NCI-H460 (cell line): ENCODE data around the gene P2RX2. TPM values are rescaled to one million over a fixed set of nuclear protein-coding genes. Genes with fewer than 3 reads are reported as not detected.

Experiments used
- DNase-seq: peaks from one replicate; pipeline ENCODE4 v3.0.0-alpha.2; 2016; ENCODE audit warnings: low read depth; ENCODE audit errors: extremely low read depth
- polyA plus RNA-seq: library from polyadenylated mRNA; depleted of rRNA; stranded (reverse); fragments of >200 nt; gene quantifications from 2 replicates; pipeline ENCODE4 v1.2.3, GENCODE V29; 2014; cell fraction: nucleus; rRNA removed
- total RNA-seq: library from RNA; depleted of rRNA; stranded (reverse); fragments of >200 nt; shearing (Covaris generic); gene quantifications from 2 replicates; pipeline ENCODE4 v1.2.3, GENCODE V29; 2014; rRNA removed

The P2RX2 gene
- not detected in 2 replicates for total RNA-seq
- not detected in 2 replicates for polyA plus RNA-seq

- no peak for DNase-seq
Observed at GRCh38 chr12:132618683-132619043, at the start of gene P2RX2. Gene P2RX2, plus strand, starts transcription at chr12:132618776. Its CDS starts 41 bp downstream, at chr12:132618817.

GRCh38 chr12:132568826-132569480, 49.6 kb upstream of the P2RX2 start:
- DNase-seq, result no peak

DNA sequence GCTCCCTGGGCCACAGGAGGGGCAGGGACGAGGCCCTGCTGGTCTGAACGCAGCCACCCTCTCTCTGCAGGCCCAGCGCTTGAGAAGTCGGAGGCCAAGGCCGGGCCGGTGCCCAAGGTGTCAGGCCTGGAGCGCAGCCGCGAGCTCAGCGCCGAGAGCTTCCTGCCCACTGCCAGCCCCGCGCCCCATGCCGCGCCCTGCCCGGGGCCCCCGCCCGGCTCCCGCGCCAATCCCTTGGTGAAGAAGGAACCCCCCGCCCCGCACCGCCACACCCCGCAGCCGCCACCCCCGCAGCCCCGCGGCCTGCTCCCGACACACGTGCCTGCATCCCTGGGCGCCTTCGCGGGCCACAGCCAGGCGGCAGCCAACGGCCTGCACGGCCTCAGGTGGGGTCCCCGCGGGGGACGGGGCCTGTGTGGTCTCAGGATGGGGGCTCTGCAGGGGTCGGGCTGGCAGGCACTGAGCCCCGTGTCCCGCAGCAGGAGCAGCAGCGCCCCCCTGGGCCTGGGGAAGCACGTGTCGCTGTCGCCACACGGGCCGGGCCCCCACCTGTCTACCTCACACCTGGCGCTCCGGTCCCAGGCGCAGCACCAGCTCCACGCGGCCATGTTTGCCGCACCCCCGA, 48.6 kb upstream of the P2RX2 start:
- DNase-seq, result no peak

GRCh38 chr12:132570635-132571034, 47.9 kb upstream of the P2RX2 start:
- no peak for DNase-seq

DNA sequence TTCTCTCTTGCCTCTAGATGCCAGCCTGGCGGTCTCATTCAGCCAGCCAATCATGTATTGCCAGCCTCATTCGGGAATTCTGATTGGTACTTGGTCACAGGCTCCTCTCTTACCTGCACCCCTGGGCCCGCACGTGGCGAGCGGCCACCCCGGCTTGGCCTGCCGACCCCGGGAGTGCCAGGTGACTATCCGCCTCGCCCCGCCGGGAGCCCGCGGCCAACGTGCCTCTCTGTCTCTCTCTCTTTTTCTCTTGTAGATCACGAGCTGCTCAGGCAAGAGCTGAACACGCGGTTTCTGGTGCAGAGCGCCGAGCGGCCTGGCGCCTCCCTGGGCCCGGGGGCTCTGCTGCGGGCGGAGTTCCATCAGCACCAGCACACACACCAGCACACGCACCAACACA, 47.5 kb upstream of the P2RX2 start:
- DNase-seq, result no peak

DNA sequence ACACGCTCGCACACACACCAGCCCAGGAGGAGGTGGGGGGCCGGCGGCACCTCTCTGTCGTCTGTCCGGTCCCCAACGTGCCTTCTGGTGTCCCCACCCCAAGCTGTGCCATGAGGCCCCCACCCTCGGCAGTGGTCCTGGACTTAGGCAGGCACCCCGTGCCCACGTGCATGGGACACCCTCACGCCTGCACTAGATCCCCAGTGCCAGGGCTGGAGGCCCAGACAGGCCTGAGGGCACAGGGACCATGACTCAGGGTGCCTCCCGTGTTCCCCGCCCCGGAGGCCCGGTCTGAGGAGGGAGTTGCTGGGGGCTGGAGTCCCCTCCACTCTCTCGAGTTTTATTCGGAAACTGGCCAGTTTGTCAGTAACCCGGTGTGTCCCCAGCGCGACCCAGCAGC, 47.0 kb upstream of the P2RX2 start:
- no peak for DNase-seq

- no peak for DNase-seq
Observed at GRCh38 chr12:132572106-132572505, 46.5 kb upstream of the P2RX2 start.

GRCh38 chr12:132572801-132573760, 45.5 kb upstream of the P2RX2 start:
- DNase-seq, result no peak

GRCh38 chr12:132574271-132574996, 44.1 kb upstream of the P2RX2 start:
- DNase-seq, result no peak

DNA sequence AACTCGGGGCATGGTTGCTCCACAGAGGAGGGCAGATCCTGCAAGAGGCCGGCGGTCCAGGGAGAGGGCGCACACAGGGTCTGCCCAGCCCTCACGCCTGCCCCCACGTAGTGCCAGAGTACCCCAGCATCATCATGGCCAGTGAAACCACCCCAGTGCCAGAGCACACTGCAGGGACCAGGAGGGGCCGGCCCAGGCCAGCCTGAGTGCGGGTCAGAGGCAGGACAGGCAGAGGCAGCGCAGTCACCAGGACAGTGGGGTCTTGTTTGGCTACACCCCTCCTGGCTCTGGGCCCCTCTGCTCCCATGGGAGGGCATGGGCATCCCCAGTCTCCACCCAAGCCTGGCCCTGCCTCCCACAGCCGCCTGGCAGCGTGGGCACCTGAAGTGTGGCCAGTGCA, 42.9 kb upstream of the P2RX2 start:
- DNase-seq, result no peak

DNA sequence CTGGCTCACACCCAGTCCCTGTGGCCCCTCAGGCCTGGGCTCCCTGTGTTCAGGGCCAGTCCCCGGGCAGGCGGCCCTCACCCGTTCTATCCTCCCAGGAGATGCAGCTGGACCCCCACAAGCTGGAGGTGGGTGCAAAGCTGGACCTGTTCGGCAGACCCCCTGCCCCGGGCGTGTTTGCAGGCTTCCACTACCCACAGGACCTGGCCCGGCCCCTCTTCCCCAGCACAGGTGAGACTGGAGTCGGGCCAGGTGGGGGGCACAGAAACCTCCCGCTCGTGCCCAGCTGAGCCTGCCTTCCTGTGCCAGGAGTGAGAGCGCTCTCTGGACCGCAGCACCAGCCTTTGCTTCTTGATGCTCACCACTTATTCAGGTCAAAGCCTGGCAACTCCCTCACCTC, 41.9 kb upstream of the P2RX2 start:
- no peak for DNase-seq

DNA sequence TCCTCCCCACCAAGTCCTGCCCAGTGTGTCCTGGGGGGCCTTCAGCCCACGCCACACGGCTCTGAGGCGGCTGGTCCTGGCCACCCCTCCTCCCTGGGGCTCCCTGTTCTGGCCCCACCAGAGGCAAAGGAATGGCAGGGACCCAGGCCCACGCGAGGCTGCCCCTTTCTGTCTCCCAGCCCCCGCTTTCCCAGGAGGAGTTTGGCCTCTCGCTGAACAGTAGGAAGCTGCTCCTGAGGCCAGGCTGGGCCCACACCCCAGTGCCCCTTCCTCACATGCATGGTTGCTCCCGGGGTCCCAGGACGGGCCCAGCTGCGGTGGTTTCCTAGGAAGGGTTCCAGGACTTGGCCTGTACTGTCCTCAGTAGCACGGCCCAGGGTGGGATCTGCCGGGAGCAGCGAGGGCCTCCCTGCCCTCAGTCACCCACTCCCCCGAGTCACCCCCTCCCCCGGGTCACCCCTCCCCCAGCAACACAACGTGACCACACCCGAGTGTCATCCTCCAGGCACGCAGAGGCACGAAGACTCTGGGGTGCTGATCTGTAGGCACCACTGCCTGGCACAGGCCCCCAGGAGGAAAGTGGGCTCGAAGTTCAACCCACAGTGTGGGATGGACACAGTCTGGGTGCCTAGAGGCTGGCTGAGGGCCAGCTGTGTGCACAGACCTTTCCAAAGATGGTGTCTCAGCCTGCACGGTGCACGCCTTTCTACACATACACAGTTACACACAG, 41.2 kb upstream of the P2RX2 start:
- no peak for DNase-seq

DNA sequence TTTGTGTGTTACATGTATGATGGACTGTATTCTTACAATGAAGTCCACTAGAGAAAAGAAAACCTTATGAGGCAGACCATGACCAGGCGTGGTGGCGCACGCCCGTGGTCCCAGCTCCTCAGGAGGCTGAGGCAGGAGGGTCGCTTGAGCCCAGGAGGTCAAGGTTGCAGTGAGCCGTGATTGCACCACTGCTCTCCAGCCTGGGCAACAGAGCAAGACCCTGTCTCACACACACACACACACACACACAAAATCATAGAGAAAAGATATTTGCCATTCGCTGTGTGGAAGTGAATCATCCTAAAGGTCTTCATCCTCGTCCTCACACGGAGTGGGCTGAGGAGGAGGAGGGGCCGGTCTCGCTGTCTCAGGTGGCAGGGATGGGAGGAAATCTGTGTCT, 40.5 kb upstream of the P2RX2 start:
- no peak for DNase-seq

DNA sequence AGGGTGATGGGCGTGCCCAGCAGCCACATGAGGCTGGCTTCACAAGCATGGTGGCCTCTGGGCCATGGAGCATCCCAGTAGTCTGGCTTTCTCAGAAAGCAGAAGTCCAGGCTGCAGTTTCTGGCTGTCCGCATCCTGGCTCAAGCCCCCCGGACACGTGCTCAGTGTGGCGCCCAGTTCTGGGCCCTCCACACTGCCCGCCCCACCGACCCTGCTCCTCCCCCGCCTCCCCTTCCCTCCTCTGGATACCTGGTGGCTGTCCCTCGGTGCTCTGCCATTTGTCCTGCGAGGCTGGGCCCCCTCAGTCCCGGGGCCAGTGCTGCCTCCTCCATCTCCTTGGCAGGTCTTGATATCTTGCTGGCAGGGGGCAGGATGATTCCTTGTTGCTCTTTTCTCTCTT, 39.8 kb upstream of the P2RX2 start:
- DNase-seq, result no peak

GRCh38 chr12:132579744-132580143, 38.8 kb upstream of the P2RX2 start:
- no peak for DNase-seq

GRCh38 chr12:132580701-132581292, 37.8 kb upstream of the P2RX2 start:
- no peak for DNase-seq

DNA sequence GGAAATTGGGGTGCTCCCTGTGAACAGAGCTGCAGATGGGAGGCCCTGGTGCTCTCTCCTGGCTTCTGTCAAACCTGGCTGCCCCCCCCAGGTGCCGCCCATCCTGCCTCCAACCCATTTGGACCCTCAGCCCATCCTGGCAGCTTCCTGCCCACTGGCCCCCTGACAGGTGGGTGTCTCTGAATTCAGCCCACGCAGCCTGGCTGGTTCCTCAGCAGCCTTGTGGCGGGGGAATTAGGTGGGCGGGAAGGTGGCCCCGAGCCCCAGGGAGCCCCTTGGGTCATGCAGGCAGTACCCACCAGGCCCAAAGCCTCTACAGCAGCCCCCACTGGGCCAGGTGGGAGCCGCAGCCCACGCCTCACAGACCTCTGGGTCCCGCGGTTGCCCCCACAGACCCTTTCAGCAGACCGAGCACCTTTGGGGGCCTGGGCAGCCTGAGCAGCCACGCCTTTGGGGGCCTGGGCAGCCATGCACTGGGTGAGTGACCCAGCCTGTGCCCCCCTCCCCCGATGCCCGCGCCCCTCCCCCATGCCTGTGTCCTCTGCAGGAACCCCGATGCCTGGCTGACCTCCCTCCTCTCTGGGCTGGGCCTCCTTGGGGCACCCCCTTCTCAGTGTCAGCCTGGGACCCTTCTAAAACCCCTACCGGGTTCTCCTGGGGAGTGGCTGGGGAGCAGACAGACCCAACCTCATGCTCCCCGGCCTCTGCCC, 37.1 kb upstream of the P2RX2 start:
- no peak for DNase-seq

GRCh38 chr12:132582058-132582420, 36.5 kb upstream of the P2RX2 start:
- no peak for DNase-seq
